Activated T-cell treated with anti-CD3 and anti-CD28 coated beads, Interleukin-2, amount 50 U/mL, for 24 hours (primary cell): ENCODE data around the gene IGFL1.
"Not testable (repeated sequence)": the region's sequence is repeated elsewhere in the genome, so short reads cannot be mapped to it uniquely, and the experiment has no call there.

ENCODE experiments used
- DNase-seq: peaks from one replicate; pipeline ENCODE4 v3.0.0-alpha.2; 2020
- H3K27ac Mint-ChIP-seq: 2 replicates; pipeline ENCODE4 v1.8.0; 2020; ENCODE audit warnings: mild to moderate bottlenecking, mixed read lengths
- H3K27me3 Mint-ChIP-seq: 2 replicates; pipeline ENCODE4 v1.8.0; 2020; ENCODE audit warnings: mixed read lengths
- H3K36me3 Mint-ChIP-seq: 2 replicates; pipeline ENCODE4 v1.8.0; 2020; ENCODE audit warnings: low read depth, mixed read lengths
- H3K4me1 Mint-ChIP-seq: 2 replicates; pipeline ENCODE4 v1.8.0; 2020; ENCODE audit warnings: low read depth, mixed read lengths
- H3K4me3 Mint-ChIP-seq: 2 replicates; pipeline ENCODE4 v1.8.0; 2020; ENCODE audit warnings: mild to moderate bottlenecking, moderate library complexity, mixed read lengths
- H3K9me3 Mint-ChIP-seq: 2 replicates; pipeline ENCODE4 v1.8.0; 2020; ENCODE audit warnings: mixed read lengths

IGFL1 gene

GRCh38 chr19:46226438-46226973 is 3.0 kb upstream of the IGFL1 start:
- H3K36me3 Mint-ChIP-seq: no peaks in the 10 kb centered on the region
- no peak for DNase-seq
- no peak overlapping the region for H3K27ac Mint-ChIP-seq
- no peaks in the 10 kb centered on the region for H3K9me3 Mint-ChIP-seq
- H3K4me1 Mint-ChIP-seq: peaks cover 4% of the 10 kb centered on the region
- H3K27me3 Mint-ChIP-seq: peaks cover 89% of the 10 kb centered on the region
- H3K4me3 Mint-ChIP-seq: no peak overlapping the region

GRCh38 chr19:46232029-46232428 is 2.5 kb downstream of the IGFL1 start:
- H3K27me3 Mint-ChIP-seq: peaks cover 75% of the 10 kb centered on the region
- DNase-seq: no peak
- no peaks in the 10 kb centered on the region for H3K36me3 Mint-ChIP-seq

DNA sequence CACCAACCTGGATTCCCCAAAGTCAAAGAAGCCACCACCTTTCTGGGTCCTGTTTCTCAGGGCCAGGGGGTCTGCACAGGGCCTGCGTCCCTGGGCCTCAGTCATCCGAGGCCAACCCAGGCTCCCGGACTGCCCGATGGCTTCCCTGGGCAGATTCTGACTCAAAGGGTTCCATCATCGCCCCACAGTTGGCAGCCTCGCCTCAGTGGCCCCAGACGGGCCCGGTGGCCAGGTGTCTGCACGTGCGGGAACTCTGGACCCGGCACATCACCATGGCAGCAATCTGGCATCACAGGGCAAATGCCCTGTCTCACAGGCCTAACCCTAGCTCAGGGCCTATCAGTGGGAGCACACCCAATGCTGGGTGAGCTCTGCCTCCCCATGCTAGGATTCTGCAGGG is 2.9 kb downstream of the IGFL1 start:
- H3K4me3 Mint-ChIP-seq: no peak overlapping the region
- peaks cover 71% of the 10 kb centered on the region for H3K27me3 Mint-ChIP-seq
- no peak for DNase-seq
- H3K27ac Mint-ChIP-seq: no peak overlapping the region
- no peaks in the 10 kb centered on the region for H3K36me3 Mint-ChIP-seq
- H3K4me1 Mint-ChIP-seq: no peaks in the 10 kb centered on the region
- no peaks in the 10 kb centered on the region for H3K9me3 Mint-ChIP-seq

More at GRCh38 chr19:46232029-46232428, 2.5 kb downstream of the IGFL1 start:
- H3K4me3 Mint-ChIP-seq: no peak overlapping the region
- no peak overlapping the region for H3K27ac Mint-ChIP-seq
- no peaks in the 10 kb centered on the region for H3K4me1 Mint-ChIP-seq
- H3K9me3 Mint-ChIP-seq: no peaks in the 10 kb centered on the region

GRCh38 chr19:46232938-46233621 is 3.5 kb downstream of the IGFL1 start:
- H3K4me1 Mint-ChIP-seq: no peaks in the 10 kb centered on the region
- no peak overlapping the region for H3K4me3 Mint-ChIP-seq
- H3K9me3 Mint-ChIP-seq: no peaks in the 10 kb centered on the region
- no peak for DNase-seq
- peaks cover 76% of the 10 kb centered on the region for H3K27me3 Mint-ChIP-seq
- no peak overlapping the region for H3K27ac Mint-ChIP-seq
- H3K36me3 Mint-ChIP-seq: no peaks in the 10 kb centered on the region

DNA sequence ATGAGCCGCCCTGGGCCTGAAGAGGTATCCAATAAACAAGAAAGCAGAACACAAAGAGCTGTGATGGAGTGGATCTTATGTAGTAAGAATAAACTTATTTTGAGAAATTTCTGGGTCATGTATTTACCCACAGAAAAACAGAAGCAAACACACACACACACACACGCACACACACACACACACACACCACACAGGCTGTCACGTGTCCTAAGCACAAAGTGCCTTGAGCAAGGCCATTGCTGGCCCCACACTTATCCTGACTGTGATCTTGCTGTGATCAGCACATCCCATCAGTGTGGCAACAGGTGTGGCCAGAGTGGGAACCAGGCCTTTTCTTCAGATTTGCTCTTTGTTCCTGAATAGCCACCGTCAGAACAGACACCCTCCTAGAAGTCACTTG is 4.3 kb downstream of the IGFL1 start:
- peaks cover 76% of the 10 kb centered on the region for H3K27me3 Mint-ChIP-seq
- H3K9me3 Mint-ChIP-seq, H3K27ac Mint-ChIP-seq, H3K4me3 Mint-ChIP-seq, DNase-seq, H3K36me3 Mint-ChIP-seq, H3K4me1 Mint-ChIP-seq: not testable (repeated sequence)

DNA sequence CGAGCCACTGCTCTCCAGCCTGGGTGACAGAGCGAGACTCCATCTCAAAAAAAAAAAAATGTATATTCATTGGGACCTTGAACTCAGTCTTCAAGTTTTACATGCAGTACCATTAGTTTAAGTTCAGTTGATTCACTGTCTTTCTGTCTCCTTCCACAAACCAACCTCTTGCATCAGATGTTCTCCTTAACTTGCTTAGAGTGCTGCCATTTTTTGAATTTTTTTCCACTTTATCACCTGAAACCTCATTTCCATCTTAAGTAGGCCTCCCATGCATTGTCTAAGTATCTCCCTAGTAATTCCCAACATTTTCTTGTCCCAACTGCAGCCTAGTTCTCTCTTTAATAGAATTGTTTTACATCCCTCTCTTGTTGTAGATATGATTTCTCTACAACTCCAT is 8.6 kb downstream of the IGFL1 start:
- DNase-seq, H3K9me3 Mint-ChIP-seq, H3K4me1 Mint-ChIP-seq, H3K27ac Mint-ChIP-seq, H3K36me3 Mint-ChIP-seq, H3K4me3 Mint-ChIP-seq: not testable (repeated sequence)
- peaks cover 73% of the 10 kb centered on the region for H3K27me3 Mint-ChIP-seq

- no peak for DNase-seq
- H3K4me1 Mint-ChIP-seq: no peaks in the 10 kb centered on the region
- no peak overlapping the region for H3K4me3 Mint-ChIP-seq
- H3K9me3 Mint-ChIP-seq: no peaks in the 10 kb centered on the region
- peaks cover 72% of the 10 kb centered on the region for H3K27me3 Mint-ChIP-seq
- H3K27ac Mint-ChIP-seq: no peak overlapping the region
- no peaks in the 10 kb centered on the region for H3K36me3 Mint-ChIP-seq
Measured at GRCh38 chr19:46239193-46240024, 9.9 kb downstream of the IGFL1 start.

- no peak for DNase-seq
- H3K4me1 Mint-ChIP-seq: no peaks in the 10 kb centered on the region
- H3K36me3 Mint-ChIP-seq: no peaks in the 10 kb centered on the region
- H3K27me3 Mint-ChIP-seq: peaks cover 71% of the 10 kb centered on the region
- H3K27ac Mint-ChIP-seq: no peak overlapping the region
- no peak overlapping the region for H3K4me3 Mint-ChIP-seq
- no peaks in the 10 kb centered on the region for H3K9me3 Mint-ChIP-seq
Measured at GRCh38 chr19:46240693-46241092, 11.2 kb downstream of the IGFL1 start.

DNA sequence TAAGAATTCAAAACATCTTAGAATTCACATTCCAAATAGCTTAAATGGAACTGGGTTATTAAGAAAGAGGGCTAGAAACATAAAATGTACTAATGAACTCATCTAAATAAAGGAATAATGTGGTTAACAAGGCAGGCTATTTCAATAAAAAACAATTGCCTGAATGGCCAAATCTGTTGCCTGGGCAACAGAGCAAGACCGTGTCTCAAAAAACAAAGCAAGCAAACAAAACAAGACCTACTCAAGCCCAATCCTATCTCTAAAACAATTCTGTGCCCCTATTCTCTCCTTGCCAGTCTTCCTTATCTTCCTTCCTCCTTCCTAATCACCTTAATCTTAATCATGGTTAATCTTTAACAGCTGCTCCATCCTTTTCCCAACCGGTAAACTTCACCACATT is 12.1 kb downstream of the IGFL1 start:
- Mint-ChIP-seq H3K36me3 (no peaks in the 10 kb centered on the region), H3K27me3 (peaks cover 69% of the 10 kb centered on the region), H3K9me3 (no peaks in the 10 kb centered on the region), H3K4me3 (no peak overlapping the region), H3K4me1 (no peaks in the 10 kb centered on the region), H3K27ac (no peak overlapping the region)
- DNase-seq: no peak

GRCh38 chr19:46243081-46243654 is 13.6 kb downstream of the IGFL1 start:
- not testable (repeated sequence) for H3K9me3 Mint-ChIP-seq, H3K4me3 Mint-ChIP-seq, DNase-seq, H3K4me1 Mint-ChIP-seq, H3K27ac Mint-ChIP-seq, H3K36me3 Mint-ChIP-seq
- H3K27me3 Mint-ChIP-seq: peaks cover 67% of the 10 kb centered on the region

GRCh38 chr19:46250076-46250735 is 20.7 kb downstream of the IGFL1 start:
- H3K9me3 Mint-ChIP-seq: no peaks in the 10 kb centered on the region
- no peaks in the 10 kb centered on the region for H3K4me1 Mint-ChIP-seq
- H3K27me3 Mint-ChIP-seq: peaks cover 71% of the 10 kb centered on the region
- no peak for DNase-seq
- no peak overlapping the region for H3K4me3 Mint-ChIP-seq
- H3K27ac Mint-ChIP-seq: no peak overlapping the region
- no peaks in the 10 kb centered on the region for H3K36me3 Mint-ChIP-seq

GRCh38 chr19:46251416-46251815 is 21.9 kb downstream of the IGFL1 start:
- H3K4me1 Mint-ChIP-seq: no peaks in the 10 kb centered on the region
- H3K27me3 Mint-ChIP-seq: peaks cover 73% of the 10 kb centered on the region
- no peaks in the 10 kb centered on the region for H3K9me3 Mint-ChIP-seq
- no peak for DNase-seq
- no peaks in the 10 kb centered on the region for H3K36me3 Mint-ChIP-seq
- H3K4me3 Mint-ChIP-seq: no peak overlapping the region
- H3K27ac Mint-ChIP-seq: no peak overlapping the region

- H3K27me3 Mint-ChIP-seq: peaks cover 70% of the 10 kb centered on the region
- DNase-seq: no peak
- H3K36me3 Mint-ChIP-seq: no peaks in the 10 kb centered on the region
- H3K4me3 Mint-ChIP-seq: no peak overlapping the region
- no peak overlapping the region for H3K27ac Mint-ChIP-seq
- H3K9me3 Mint-ChIP-seq: no peaks in the 10 kb centered on the region
- H3K4me1 Mint-ChIP-seq: no peaks in the 10 kb centered on the region
Measured at GRCh38 chr19:46254776-46255175, 25.2 kb downstream of the IGFL1 start.

DNA sequence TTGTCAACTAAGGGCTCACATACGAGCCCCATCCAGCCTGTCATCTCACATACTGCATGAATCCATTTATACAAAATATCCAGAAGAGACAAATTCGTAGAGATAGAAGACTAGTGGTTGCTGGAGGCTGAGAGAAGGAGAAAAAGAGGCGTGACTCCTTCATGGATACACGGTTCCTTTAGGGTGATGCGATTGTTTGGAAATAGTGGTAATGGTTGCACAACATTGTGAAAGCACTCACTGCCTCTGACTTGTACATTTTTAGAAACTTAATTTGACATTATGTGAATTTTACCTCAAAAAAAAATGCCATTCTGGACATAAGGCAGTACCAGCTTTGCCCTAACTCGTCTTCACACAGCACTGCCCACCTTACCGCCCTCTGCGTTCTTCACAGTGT is 27.3 kb downstream of the IGFL1 start:
- Mint-ChIP-seq H3K9me3 (no peaks in the 10 kb centered on the region), H3K27me3 (peaks cover 72% of the 10 kb centered on the region)
- no peak for DNase-seq

More for the DNA sequence above, 27.3 kb downstream of the IGFL1 start:
- Mint-ChIP-seq H3K4me3 (no peak overlapping the region), H3K36me3 (no peaks in the 10 kb centered on the region), H3K4me1 (no peaks in the 10 kb centered on the region), H3K27ac (no peak overlapping the region)
